Spleen (tissue), 7 donors: ENCODE data around the gene AGPS.

ENCODE experiments used
- POLR2A ChIP-seq, 3 donors: fragments of 450-650 bp; IDR thresholded peaks; one replicate each; pipeline ENCODE4 v1.5.1; 2017; ENCODE audit warnings: antibody characterized with exemption in 3 of 3, mild to moderate bottlenecking in 1 of 3
- POLR2AphosphoS5 ChIP-seq, 3 donors: sonication (generic); formaldehyde crosslinking; IDR thresholded peaks; one replicate each; pipeline ENCODE4 v1.5.1; 2017; ENCODE audit warnings: antibody characterized with exemption in 3 of 3
- TF ChIP-seq, protein P1 (sequence below), 11 experiments: fragments of 200-600 bp in 7 of 11; fragments of 450-650 bp in 4 of 11; sonication (generic) in 4 of 11; IDR thresholded peaks in 8 of 11; conservative IDR thresholded peaks in 3 of 11; 1 replicate in 7 of 11; 2 replicates in 4 of 11; pipeline versions ENCODE4 v1.4.0 to v1.8.0; 2016 to 2021; ENCODE audit warnings: antibody characterized with exemption in 11 of 11, inconsistent platforms in 4 of 11, mild to moderate bottlenecking in 1 of 11
- donor health status: DM: no; HTN: no; CAD: no; lungs with moderate emphysema.
- donor health status: DM: no; HTN: no; CAD: no.
- donor health status: DM: no; HTN: no; CAD: no.

DNA sequence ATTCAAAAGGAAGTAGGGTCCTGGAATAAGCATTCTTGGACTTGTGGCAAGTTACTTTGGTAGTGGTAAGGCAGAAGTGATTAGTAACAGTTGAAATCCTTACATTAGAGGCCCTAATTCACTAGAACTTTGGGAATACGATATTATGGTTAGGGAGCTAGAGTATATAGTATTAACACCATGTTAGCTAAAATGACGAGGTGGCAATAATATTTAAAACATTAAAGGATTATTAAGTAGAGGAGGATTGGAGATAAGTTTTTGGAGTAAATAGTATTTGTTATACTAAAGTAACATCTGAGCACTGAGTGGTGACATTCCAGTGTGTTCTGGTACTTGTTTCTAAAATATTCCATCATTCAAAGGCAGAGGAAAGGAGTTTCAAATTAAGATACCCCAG is 91.0 kb downstream of the AGPS start:
- TF ChIP-seq, protein P1, sequence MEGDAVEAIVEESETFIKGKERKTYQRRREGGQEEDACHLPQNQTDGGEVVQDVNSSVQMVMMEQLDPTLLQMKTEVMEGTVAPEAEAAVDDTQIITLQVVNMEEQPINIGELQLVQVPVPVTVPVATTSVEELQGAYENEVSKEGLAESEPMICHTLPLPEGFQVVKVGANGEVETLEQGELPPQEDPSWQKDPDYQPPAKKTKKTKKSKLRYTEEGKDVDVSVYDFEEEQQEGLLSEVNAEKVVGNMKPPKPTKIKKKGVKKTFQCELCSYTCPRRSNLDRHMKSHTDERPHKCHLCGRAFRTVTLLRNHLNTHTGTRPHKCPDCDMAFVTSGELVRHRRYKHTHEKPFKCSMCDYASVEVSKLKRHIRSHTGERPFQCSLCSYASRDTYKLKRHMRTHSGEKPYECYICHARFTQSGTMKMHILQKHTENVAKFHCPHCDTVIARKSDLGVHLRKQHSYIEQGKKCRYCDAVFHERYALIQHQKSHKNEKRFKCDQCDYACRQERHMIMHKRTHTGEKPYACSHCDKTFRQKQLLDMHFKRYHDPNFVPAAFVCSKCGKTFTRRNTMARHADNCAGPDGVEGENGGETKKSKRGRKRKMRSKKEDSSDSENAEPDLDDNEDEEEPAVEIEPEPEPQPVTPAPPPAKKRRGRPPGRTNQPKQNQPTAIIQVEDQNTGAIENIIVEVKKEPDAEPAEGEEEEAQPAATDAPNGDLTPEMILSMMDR (IDR thresholded peaks at IDR 0.05 in 8 of 11, conservative IDR thresholded peaks at IDR 0.05 in 3 of 11), result no peak
- TF ChIP-seq POLR2A (IDR thresholded peaks at IDR 0.05) (no peak), POLR2AphosphoS5 (IDR thresholded peaks at IDR 0.05) (no peak)
